HG02759 (cell line): ENCODE measurements around the gene KPNA2.
"Not testable (repeated sequence)": the region's sequence is repeated elsewhere in the genome, so short reads cannot be mapped to it uniquely, and the experiment has no call there.

Experiments
- ATAC-seq: cut with Tn5 transposase; IDR thresholded peaks from one replicate; pipeline ENCODE4 v1.9.1; 2021; ENCODE audit warnings: mild to moderate bottlenecking, moderate library complexity; ENCODE audit not compliant: unreplicated experiment

KPNA2 gene

GRCh38 chr17:68054296-68054900 is 18.9 kb downstream of the KPNA2 start:
- ATAC-seq, result no peak

GRCh38 chr17:68057531-68057952 is 22.0 kb downstream of the KPNA2 start:
- no peak for ATAC-seq

- no peak for ATAC-seq
Measured at GRCh38 chr17:68060336-68060735, 24.8 kb downstream of the KPNA2 start.

- no peak for ATAC-seq
Measured at GRCh38 chr17:68061512-68062313, 26.2 kb downstream of the KPNA2 start.

GRCh38 chr17:68065366-68065765 is 29.8 kb downstream of the KPNA2 start:
- not testable (repeated sequence) for ATAC-seq

- ATAC-seq, result not testable (repeated sequence)
Measured at GRCh38 chr17:68068512-68068911, 33.0 kb downstream of the KPNA2 start.

GRCh38 chr17:68070582-68071444 is 35.3 kb downstream of the KPNA2 start:
- not testable (repeated sequence) for ATAC-seq

- ATAC-seq, result no peak
Measured at GRCh38 chr17:68074279-68074678, 38.7 kb downstream of the KPNA2 start.

GRCh38 chr17:68075953-68076607 is 40.5 kb downstream of the KPNA2 start:
- not testable (repeated sequence) for ATAC-seq

GRCh38 chr17:68077498-68077897 is 42.0 kb downstream of the KPNA2 start:
- ATAC-seq, result not testable (repeated sequence)

GRCh38 chr17:68080411-68081150 is 45.0 kb downstream of the KPNA2 start:
- no peak for ATAC-seq

GRCh38 chr17:68081305-68082265 is 46.0 kb downstream of the KPNA2 start:
- ATAC-seq, result not testable (repeated sequence)

GRCh38 chr17:68085771-68086381 is 50.3 kb downstream of the KPNA2 start:
- ATAC-seq, result no peak

- peak; percentile 5 for ATAC-seq
Measured at GRCh38 chr17:68086666-68087065, 51.1 kb downstream of the KPNA2 start.

- peak; percentile 57 for ATAC-seq
Measured at GRCh38 chr17:68087131-68087623, 51.6 kb downstream of the KPNA2 start.

GRCh38 chr17:68087851-68088250 is 52.3 kb downstream of the KPNA2 start:
- no peak for ATAC-seq

- ATAC-seq, result peak; percentile 41
Measured at GRCh38 chr17:68089881-68090280, 54.3 kb downstream of the KPNA2 start.

GRCh38 chr17:68094481-68095078 is 59.0 kb downstream of the KPNA2 start:
- no peak for ATAC-seq
